Osteocyte (in vitro differentiated cells): ENCODE measurements around the gene SYT13. TPM values are rescaled to one million over a fixed set of nuclear protein-coding genes. Genes with fewer than 3 reads are reported as not detected.

Source experiments
- DNase-seq: peaks from one replicate; pipeline ENCODE4 v3.0.0; 2021; ENCODE audit warnings: mixed read lengths; ENCODE audit not compliant: unreplicated experiment; ENCODE audit errors: extremely low spot score
- H3K27ac Mint-ChIP-seq: one replicate; pipeline ENCODE4 v1.8.0; 2021; ENCODE audit warnings: mild to moderate bottlenecking, mixed read lengths; ENCODE audit not compliant: unreplicated experiment
- H3K27me3 Mint-ChIP-seq: one replicate; pipeline ENCODE4 v1.8.0; 2021; ENCODE audit warnings: mixed read lengths; ENCODE audit not compliant: unreplicated experiment
- H3K36me3 Mint-ChIP-seq: one replicate; pipeline ENCODE4 v1.8.0; 2021; ENCODE audit warnings: mixed read lengths; ENCODE audit not compliant: unreplicated experiment
- H3K4me1 Mint-ChIP-seq: one replicate; pipeline ENCODE4 v1.8.0; 2021; ENCODE audit warnings: mixed read lengths; ENCODE audit not compliant: unreplicated experiment
- H3K4me3 Mint-ChIP-seq: one replicate; pipeline ENCODE4 v1.8.0; 2021; ENCODE audit warnings: mild to moderate bottlenecking, moderate library complexity, mixed read lengths; ENCODE audit not compliant: unreplicated experiment
- H3K9me3 Mint-ChIP-seq: one replicate; pipeline ENCODE4 v1.8.0; 2021; ENCODE audit warnings: mixed read lengths; ENCODE audit not compliant: unreplicated experiment
- CTCF ChIP-seq: fragments of 200-600 bp; sonication (generic); IDR thresholded peaks from 2 replicates; pipeline ENCODE4 v1.5.0; 2021; ENCODE audit warnings: antibody characterized with exemption, mild to moderate bottlenecking, moderate library complexity
- total RNA-seq: library from RNA; stranded (reverse); gene quantifications from 2 replicates; pipeline ENCODE4 v1.2.1, GENCODE V29; 2021

Gene SYT13
- total RNA-seq, 1 donor from 2014 or later, result 0.13 TPM

GRCh38 chr11:45278714-45279113, 7.4 kb downstream of the SYT13 start:
- H3K9me3 Mint-ChIP-seq, result peaks cover 7% of the 10 kb centered on the region
- peaks cover 58% of the 10 kb centered on the region for H3K27me3 Mint-ChIP-seq
- DNase-seq, result no peak
- no peak overlapping the region for H3K27ac Mint-ChIP-seq
- H3K4me1 Mint-ChIP-seq, result peaks cover 3% of the 10 kb centered on the region
- H3K4me3 Mint-ChIP-seq, result no peak overlapping the region
- H3K36me3 Mint-ChIP-seq, result no peaks in the 10 kb centered on the region
- no peak for TF ChIP-seq CTCF

GRCh38 chr11:45275828-45276227, 10.3 kb downstream of the SYT13 start:
- Mint-ChIP-seq H3K4me1 (peaks cover 3% of the 10 kb centered on the region), H3K27me3 (peaks cover 68% of the 10 kb centered on the region), H3K4me3 (no peak overlapping the region), H3K9me3 (peaks cover 12% of the 10 kb centered on the region), H3K36me3 (no peaks in the 10 kb centered on the region), H3K27ac (no peak overlapping the region)
- DNase-seq, result no peak
- no peak for TF ChIP-seq CTCF

GRCh38 chr11:45274206-45274605, 11.9 kb downstream of the SYT13 start:
- Mint-ChIP-seq H3K27me3 (peaks cover 79% of the 10 kb centered on the region), H3K9me3 (peaks cover 5% of the 10 kb centered on the region), H3K27ac (no peak overlapping the region), H3K36me3 (no peaks in the 10 kb centered on the region), H3K4me3 (no peak overlapping the region), H3K4me1 (no peaks in the 10 kb centered on the region)
- no peak for DNase-seq
- no peak for TF ChIP-seq CTCF

GRCh38 chr11:45273509-45273908, 12.6 kb downstream of the SYT13 start:
- no peak for TF ChIP-seq CTCF
- H3K4me1 Mint-ChIP-seq, result no peaks in the 10 kb centered on the region
- no peaks in the 10 kb centered on the region for H3K36me3 Mint-ChIP-seq
- H3K27ac Mint-ChIP-seq, result no peak overlapping the region
- no peak for DNase-seq
- peaks cover 5% of the 10 kb centered on the region for H3K9me3 Mint-ChIP-seq
- H3K4me3 Mint-ChIP-seq, result no peak overlapping the region
- H3K27me3 Mint-ChIP-seq, result peaks cover 84% of the 10 kb centered on the region

- H3K4me1 Mint-ChIP-seq, result no peaks in the 10 kb centered on the region
- H3K36me3 Mint-ChIP-seq, result no peaks in the 10 kb centered on the region
- no peak overlapping the region for H3K27ac Mint-ChIP-seq
- no peak for TF ChIP-seq CTCF
- H3K4me3 Mint-ChIP-seq, result no peak overlapping the region
- peaks cover 80% of the 10 kb centered on the region for H3K27me3 Mint-ChIP-seq
- no peak for DNase-seq
- H3K9me3 Mint-ChIP-seq, result peaks cover 5% of the 10 kb centered on the region
These were observed 13.4 kb downstream of the SYT13 start for GRCh38 chr11:45272701-45273100.
